Epithelial cell of proximal tubule (primary cell): Measurements from ENCODE around the gene TBX4. TPM values are rescaled to one million over a fixed set of nuclear protein-coding genes. Genes with fewer than 3 reads are reported as not detected.

ENCODE experiments used
- DNase-seq: peaks from one replicate; pipeline ENCODE4 v3.0.0-alpha.2; 2011; ENCODE audit warnings: low read depth
- H3K4me3 ChIP-seq: 2 replicates; pipeline ENCODE4 v1.5.1; 2011; ENCODE audit warnings: low read depth, mild to moderate bottlenecking, low read length
- total RNA-seq: library from RNA; depleted of rRNA; stranded (reverse); fragments of >200 nt; gene quantifications from 2 replicates; pipeline ENCODE4 v1.2.3, GENCODE V29; 2015
- TF ChIP-seq, protein P1 (sequence below): conservative IDR thresholded peaks from 2 replicates; pipeline ENCODE4 v1.5.1; 2012; ENCODE audit warnings: low read depth, mild to moderate bottlenecking, low read length

The TBX4 gene
- total RNA-seq, 1 donor from 2014 or later = not detected

DNA sequence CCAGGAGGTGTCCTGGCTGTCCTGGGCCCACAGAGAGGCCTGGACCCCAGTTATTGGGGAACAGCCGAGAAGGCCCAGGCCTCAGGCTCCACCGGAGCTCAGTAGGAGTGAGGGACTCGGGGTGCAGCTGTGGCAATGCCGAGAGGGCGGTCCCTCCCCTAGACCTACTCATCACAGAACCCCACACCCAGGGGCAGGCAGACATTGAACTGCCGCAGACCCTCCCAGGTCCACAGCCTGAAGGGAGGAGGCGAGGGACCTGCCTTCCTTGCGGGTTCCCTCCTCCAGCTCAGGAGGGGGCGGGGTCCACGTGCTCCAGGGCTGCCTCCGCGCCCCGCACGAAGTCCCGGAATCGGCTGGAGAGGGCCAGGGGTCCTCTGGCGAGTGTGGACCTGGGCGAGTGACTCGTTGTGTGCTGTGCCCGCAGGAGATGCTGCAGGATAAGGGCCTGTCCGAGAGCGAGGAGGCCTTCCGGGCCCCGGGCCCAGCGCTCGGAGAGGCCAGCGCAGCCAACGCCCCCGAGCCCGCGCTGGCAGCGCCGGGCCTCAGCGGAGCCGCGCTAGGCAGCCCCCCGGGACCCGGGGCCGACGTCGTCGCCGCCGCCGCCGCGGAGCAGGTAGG is 3.9 kb downstream of the TBX4 start:
- no peak overlapping the region for H3K4me3 ChIP-seq
- DNase-seq = no peak
- TF ChIP-seq, protein P1, sequence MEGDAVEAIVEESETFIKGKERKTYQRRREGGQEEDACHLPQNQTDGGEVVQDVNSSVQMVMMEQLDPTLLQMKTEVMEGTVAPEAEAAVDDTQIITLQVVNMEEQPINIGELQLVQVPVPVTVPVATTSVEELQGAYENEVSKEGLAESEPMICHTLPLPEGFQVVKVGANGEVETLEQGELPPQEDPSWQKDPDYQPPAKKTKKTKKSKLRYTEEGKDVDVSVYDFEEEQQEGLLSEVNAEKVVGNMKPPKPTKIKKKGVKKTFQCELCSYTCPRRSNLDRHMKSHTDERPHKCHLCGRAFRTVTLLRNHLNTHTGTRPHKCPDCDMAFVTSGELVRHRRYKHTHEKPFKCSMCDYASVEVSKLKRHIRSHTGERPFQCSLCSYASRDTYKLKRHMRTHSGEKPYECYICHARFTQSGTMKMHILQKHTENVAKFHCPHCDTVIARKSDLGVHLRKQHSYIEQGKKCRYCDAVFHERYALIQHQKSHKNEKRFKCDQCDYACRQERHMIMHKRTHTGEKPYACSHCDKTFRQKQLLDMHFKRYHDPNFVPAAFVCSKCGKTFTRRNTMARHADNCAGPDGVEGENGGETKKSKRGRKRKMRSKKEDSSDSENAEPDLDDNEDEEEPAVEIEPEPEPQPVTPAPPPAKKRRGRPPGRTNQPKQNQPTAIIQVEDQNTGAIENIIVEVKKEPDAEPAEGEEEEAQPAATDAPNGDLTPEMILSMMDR = no peak

DNA sequence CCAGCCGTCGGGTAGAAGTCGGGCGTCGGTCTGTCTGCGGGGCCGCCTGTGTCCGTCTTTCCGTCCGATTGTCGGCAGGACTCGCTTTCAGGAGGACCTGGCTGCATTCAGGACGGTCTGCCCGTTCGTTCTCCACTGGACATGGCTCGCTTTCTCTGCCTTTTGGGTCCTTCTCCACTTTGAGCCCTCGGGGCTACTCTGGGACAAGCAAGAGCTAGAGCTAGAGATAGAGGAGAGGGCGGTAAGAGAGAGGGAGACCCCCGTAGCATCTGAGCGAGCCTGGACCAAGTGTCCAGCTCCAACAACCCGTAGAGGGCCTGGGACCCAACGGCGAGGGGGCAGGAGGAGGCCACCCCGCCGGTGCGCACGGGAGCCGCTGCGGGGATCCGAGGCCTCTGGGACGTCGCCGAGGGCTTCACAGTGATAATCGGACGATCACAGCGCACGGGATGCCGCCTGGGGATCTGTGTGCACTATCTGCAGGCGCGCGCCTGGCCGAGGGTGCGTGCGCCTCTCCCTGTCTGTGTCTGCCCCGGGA is 4.5 kb downstream of the TBX4 start:
- H3K4me3 ChIP-seq = no peak overlapping the region
- TF ChIP-seq, protein P1 = no peak
- no peak for DNase-seq

DNA sequence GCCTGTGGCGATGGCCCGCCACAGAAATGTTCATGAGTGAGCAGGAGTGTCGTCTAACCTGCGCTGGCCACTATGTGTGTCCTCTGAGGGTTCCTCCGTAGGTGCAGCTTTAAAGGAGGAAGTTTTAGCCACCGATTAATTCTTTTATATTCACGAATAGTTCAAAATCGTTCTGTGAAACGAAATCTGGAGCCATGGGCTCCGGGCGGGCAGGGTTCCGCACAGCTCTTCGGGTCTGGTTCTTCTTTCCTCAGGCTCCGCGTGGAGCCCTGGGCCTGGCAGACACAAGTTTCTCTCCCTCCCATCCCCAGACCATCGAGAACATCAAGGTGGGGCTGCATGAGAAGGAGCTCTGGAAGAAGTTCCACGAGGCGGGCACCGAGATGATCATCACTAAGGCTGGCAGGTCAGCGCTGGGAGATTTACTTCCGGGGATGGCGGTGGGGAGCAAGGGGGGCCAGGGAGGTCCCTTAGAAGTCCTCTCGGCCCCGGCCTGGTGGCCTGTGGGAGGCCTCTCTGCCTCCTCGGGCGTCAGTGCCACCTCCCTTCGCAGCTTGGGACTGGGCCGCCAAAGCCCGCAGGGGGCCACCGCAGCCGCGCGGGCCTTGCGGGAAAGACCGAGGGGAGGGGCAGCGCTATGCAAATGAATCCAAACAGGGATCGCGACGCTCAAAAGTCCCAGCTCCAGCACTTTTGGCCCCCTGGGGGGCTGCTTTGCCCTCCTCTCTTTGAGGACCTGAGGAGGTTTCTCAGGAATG is 5.2 kb downstream of the TBX4 start:
- H3K4me3 ChIP-seq = no peak overlapping the region

DNA sequence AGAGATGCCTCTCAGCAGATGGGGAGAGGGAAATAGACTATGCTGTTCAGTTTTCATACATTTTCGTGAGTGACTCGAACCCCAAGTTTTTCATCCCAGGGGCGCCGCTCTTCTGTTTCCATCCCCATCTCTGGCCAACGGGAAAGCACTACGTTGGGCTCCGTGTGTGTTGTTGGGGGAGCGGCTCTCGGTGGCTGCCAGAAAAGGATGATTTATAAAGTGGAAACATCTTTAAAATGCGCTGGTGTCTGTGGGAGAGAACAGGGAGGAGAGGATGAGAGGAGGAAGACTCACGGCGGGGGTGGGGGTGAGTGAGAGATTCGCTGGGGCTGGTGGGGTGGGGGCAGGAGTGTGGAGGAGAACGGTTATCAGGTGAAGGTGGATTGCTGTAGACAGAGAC is 5.8 kb downstream of the TBX4 start:
- TF ChIP-seq, protein P1 = no peak
- no peak for DNase-seq
- H3K4me3 ChIP-seq = no peak overlapping the region

More for the DNA sequence above, 5.2 kb downstream of the TBX4 start:
- DNase-seq = no peak
- TF ChIP-seq, protein P1 = no peak

DNA sequence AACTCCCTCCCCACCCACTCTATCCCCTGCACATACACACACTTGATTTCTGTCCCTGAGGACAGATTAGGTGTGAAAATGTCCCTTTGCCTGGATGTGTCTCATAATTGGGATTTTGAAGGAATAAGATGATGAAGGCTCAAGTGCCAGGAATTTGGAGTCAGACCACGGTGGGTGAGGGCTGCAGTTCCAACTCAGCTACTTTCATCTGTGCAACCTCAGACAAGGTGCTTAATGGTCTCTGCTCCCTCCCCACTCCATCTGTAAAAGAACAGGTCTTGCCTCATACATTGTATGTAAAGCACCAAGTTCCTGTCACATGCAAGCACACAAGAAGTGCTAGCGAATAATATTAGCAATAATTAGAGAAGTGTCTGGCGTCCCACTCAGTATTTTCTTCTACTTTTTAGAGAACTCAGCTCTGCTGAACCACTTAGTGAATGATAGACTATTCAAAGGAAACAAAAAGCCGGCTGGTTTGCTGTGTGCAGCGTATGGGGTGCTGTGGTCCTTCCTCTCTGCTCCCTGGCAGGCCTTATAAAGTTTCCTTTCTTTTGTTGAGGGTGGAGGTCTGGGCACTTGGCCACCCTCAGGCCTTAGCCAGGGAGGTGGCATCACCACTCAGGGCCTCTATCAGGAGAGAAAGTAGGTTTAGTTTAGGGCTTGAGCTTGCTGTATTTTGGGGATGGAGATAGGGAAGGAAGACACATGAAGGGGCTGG is 6.4 kb downstream of the TBX4 start:
- TF ChIP-seq, protein P1 = no peak
- no peak for DNase-seq
- H3K4me3 ChIP-seq = no peak overlapping the region

DNA sequence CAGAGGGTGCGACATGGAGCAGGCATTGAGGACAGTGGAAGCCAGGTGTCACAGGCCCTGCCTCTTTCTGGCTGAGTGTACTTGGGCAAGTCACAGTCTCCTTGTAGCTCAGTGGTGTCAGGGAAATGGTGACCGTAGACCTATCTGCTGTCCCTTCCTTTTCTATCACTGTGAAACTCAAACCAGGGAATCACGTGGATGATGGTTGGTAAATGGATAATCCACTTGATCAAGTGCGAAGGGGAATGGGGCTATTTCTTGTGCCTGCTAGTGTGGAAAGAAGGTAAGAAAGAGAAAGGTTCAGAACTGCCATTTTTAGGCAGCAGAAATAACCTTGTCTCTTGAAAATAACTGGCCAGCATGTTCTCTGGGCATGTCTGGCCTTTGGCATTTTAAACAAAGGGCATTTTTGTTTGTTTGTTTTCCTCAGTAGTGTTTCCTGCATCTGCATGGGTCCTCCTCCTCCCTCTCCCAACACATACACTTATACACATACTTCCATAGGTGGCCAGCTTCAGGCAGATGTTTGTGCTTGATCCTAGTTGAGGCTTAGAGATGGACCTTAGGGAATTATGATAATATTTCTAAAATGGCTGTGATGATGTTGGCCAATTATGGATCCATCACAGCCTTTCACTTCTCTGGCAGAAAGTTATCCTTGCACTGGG is 7.1 kb downstream of the TBX4 start:
- TF ChIP-seq, protein P1 = no peak
- H3K4me3 ChIP-seq = no peak overlapping the region
- DNase-seq = no peak
